GM08714 (cell line): Measurements from ENCODE around the gene GRP.

Experiments used
- H3K4me3 ChIP-seq: fragments of 200-500 bp; sonication (Bioruptor generic); 2 replicates; pipeline ENCODE4 v1.5.1; 2014; ENCODE audit warnings: mild to moderate bottlenecking, low read length, inconsistent platforms
- ZNF274 ChIP-seq: IDR thresholded peaks from 2 replicates; pipeline ENCODE4 v1.6.1; 2012; ENCODE audit warnings: mild to moderate bottlenecking, low read depth, low read length

The GRP gene

GRCh38 chr18:59268127-59268720, 48.3 kb downstream of the GRP start:
- no peak for TF ChIP-seq ZNF274
- H3K4me3 ChIP-seq = no peak overlapping the region

- TF ChIP-seq ZNF274 = no peak
- H3K4me3 ChIP-seq = no peak overlapping the region
These were observed 49.0 kb downstream of the GRP start for GRCh38 chr18:59268721-59269562.

GRCh38 chr18:59269563-59270119, 49.7 kb downstream of the GRP start:
- TF ChIP-seq ZNF274 = no peak
- no peak overlapping the region for H3K4me3 ChIP-seq

- H3K4me3 ChIP-seq = no peak overlapping the region
- TF ChIP-seq ZNF274 = no peak
These were observed 50.8 kb downstream of the GRP start for GRCh38 chr18:59270689-59271257.

GRCh38 chr18:59271606-59272220, 51.8 kb downstream of the GRP start:
- no peak overlapping the region for H3K4me3 ChIP-seq
- no peak for TF ChIP-seq ZNF274

GRCh38 chr18:59272221-59272888, 52.4 kb downstream of the GRP start:
- no peak overlapping the region for H3K4me3 ChIP-seq
- TF ChIP-seq ZNF274 = no peak

- TF ChIP-seq ZNF274 = no peak
- H3K4me3 ChIP-seq = peak within 1 kb of the TSS; percentile 6; the same call in 1 of the 2 replicates
These were observed 53.2 kb downstream of the GRP start, which contains the start of gene RAX for GRCh38 chr18:59272891-59273758. RAX (minus strand) TSS chr18:59273454; CDS start chr18:59273206, 248 bp downstream.

- H3K4me3 ChIP-seq = no peak overlapping the region
- TF ChIP-seq ZNF274 = no peak
These were observed 54.0 kb downstream of the GRP start for GRCh38 chr18:59273759-59274532.

- no peak overlapping the region for H3K4me3 ChIP-seq
- no peak for TF ChIP-seq ZNF274
These were observed 54.6 kb downstream of the GRP start for GRCh38 chr18:59274533-59274928.

- no peak overlapping the region for H3K4me3 ChIP-seq
- TF ChIP-seq ZNF274 = no peak
These were observed 55.5 kb downstream of the GRP start for GRCh38 chr18:59275406-59275949.

- TF ChIP-seq ZNF274 = no peak
- H3K4me3 ChIP-seq = no peak overlapping the region
These were observed 56.1 kb downstream of the GRP start for GRCh38 chr18:59276047-59276446.

GRCh38 chr18:59278793-59279192, 58.8 kb downstream of the GRP start:
- H3K4me3 ChIP-seq = no peak overlapping the region
- TF ChIP-seq ZNF274 = no peak
